GM18951 (cell line): ENCODE measurements around the gene COL4A2.

Experiments
- POLR2A ChIP-seq: IDR thresholded peaks from 4 replicates; pipeline ENCODE4 v1.6.1; 2011; ENCODE audit warnings: mild to moderate bottlenecking; ENCODE audit not compliant: insufficient read length, insufficient read depth; ENCODE audit errors: extremely low read depth
- in situ Hi-C: fragments of 300-500 bp; cut with MboI; formaldehyde crosslinking; loops from one replicate; pipeline ENCODE4 v1.12.0; 2022; ENCODE audit warnings: low sequenced_read_pairs, mixed read lengths, inconsistent platforms; ENCODE audit not compliant: unreplicated experiment

COL4A2 gene

DNA sequence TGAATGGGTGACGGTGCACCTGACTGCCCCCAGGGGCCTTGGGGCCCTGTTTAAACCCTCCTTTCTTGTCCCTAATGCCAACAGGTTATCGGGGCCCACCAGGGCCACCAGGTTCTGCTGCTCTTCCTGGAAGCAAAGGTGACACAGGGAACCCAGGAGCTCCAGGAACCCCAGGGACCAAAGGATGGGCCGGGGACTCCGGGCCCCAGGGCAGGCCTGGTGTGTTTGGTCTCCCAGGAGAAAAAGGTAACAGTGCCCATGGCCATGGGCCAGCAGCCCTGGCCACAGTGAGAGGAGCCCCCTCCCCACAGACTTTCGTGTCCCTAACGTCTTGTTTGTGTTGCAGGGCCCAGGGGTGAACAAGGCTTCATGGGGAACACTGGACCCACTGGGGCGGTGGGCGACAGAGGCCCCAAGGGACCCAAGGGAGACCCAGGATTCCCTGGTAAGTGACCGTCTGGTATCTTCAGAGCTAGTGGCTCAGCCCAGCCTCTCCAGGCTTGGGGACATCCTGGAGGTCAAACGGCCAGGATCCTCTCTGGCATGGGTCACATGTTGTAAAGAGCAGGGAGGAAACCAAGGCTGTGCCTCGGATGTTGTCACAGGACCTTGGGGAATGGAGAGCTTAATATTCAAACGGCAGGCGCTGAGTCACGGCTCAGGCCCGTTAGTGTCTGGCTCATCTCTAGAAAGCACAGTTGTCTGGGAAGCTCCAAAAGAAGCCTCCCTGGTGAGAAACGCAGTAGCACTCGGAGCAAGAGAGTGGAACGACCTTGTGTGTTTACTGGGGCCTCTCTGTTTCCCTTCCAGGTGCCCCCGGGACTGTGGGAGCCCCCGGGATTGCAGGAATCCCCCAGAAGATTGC, 196.2 kb downstream of the COL4A2 start:
- TF ChIP-seq POLR2A = no peak
- in situ Hi-C loops = no loop called here

DNA sequence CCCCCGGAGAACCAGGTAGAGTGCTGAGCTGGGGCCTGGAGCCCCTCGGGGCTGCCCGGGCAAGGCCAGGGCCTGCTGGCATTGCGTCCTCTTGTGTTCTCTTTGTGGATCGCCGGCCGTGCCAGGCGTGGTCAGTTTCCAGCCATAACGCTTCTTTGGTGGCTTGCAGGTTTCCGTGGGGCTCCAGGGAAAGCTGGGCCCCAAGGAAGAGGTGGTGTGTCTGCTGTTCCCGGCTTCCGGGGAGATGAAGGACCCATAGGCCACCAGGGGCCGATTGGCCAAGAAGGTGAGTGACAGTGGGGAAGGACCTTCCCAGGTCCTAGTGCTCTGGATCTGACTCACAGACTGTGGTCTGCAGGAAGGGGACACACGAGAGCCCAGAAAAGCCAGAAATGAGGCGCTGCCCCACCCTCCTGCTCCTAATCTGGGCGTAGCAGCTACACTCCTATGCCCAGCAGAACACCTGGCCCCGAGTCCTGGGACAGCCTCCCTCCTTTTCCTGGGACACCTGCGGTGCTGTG, 197.0 kb downstream of the COL4A2 start:
- TF ChIP-seq POLR2A = no peak
- in situ Hi-C loops = no loop called here

DNA sequence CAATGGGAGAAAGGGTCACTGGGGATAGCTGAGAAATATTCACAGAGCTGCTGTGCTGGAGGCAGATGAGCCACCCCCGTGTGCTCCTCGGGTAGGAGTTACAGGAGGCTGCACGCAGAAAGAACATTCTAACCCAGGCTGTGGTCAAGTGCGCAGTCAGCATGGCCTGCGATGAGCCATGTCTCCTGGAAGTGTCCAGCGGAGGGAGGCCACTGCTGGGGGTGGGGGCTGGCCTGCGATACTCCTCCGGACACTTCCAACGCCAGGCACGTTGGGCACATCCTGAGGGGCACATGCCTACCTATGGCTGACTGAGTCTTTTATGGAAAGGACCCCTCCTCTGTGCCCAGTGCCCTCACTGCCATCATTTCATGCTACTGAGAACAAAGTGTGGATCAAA, 198.5 kb downstream of the COL4A2 start:
- no peak for TF ChIP-seq POLR2A
- in situ Hi-C loops = no loop called here

- in situ Hi-C loops = no loop called here
- TF ChIP-seq POLR2A = no peak
Measured at GRCh38 chr13:110506396-110506795, 199.3 kb downstream of the COL4A2 start.

DNA sequence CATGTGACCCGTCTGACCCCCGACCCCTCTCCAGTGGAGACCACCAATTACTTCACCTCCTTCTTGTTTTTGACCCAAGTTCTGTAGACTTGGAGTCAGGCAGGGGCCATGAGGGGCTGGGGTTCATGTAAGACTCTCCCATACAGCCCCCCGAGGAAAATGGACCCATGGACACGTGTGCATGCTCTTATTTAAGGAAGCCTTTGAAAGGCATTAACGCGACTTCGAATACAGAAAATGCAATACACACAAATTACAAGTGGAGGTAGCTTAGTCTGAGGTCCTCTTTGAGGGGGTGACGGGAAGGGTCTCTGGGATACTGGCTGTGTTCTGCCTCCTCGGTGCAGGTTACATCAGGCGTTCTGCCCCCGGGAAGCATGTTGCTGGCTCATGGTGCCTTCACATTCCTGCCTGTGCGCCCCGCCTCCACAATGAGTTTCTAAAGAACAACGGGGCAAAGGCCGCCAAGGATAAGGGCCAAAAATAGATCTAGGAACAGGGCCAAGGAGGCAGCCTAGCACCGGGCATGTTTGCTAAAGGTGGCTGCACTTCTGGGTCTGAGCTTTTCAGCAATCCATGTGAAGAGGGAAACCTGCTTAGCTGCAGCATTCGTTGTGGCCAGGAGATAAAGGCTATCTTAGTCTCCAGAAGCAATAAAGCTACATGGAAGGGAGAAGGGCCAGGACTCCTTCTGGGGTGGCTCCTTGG, 199.9 kb downstream of the COL4A2 start:
- no peak for TF ChIP-seq POLR2A
- in situ Hi-C loops = no loop called here

DNA sequence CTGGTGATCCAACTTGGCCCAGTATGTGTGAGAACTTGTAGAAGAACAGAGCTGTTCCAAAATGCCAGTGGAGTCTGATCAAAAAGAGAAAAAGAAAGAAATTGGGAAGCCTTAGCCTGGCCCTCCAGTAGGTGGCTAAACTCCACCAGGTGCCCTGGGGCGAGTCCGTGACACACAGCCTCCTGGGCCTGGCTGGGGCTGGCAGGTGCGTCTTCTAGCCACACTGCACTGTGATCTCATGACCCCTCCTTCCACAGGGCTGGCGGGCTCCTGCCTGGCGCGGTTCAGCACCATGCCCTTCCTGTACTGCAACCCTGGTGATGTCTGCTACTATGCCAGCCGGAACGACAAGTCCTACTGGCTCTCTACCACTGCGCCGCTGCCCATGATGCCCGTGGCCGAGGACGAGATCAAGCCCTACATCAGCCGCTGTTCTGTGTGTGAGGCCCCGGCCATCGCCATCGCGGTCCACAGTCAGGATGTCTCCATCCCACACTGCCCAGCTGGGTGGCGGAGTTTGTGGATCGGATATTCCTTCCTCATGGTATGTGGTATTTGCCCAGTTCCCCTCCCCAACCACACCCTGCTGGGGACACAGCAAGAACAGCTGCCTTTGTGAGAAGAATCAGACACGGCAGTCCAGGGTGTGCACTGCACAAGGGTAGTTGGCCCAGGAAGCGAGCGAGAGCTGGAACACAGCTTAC, 200.7 kb downstream of the COL4A2 start:
- no peak for TF ChIP-seq POLR2A
- in situ Hi-C loops = no loop called here

DNA sequence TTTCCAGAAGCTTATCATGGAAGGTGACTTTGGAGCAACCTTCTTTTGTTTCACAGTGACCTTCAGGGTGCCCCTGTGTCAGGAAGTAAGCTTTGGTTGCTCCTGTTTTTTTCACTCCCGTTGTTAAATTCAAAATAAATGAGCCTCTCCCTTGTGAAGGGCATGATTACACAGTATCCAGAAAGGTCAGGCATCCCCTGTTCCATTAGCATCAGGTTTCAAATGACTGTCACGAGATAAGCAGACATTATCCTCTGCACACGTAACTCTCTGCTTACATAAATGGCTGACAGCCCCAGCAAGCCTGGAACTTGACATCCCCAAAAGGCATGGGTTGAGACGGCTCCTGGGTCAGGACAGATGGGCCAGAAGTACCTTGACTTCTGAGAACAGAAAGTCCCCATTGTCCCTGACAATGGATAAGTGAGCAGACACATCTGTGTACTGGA, 202.4 kb downstream of the COL4A2 start:
- in situ Hi-C loops = no loop called here

DNA sequence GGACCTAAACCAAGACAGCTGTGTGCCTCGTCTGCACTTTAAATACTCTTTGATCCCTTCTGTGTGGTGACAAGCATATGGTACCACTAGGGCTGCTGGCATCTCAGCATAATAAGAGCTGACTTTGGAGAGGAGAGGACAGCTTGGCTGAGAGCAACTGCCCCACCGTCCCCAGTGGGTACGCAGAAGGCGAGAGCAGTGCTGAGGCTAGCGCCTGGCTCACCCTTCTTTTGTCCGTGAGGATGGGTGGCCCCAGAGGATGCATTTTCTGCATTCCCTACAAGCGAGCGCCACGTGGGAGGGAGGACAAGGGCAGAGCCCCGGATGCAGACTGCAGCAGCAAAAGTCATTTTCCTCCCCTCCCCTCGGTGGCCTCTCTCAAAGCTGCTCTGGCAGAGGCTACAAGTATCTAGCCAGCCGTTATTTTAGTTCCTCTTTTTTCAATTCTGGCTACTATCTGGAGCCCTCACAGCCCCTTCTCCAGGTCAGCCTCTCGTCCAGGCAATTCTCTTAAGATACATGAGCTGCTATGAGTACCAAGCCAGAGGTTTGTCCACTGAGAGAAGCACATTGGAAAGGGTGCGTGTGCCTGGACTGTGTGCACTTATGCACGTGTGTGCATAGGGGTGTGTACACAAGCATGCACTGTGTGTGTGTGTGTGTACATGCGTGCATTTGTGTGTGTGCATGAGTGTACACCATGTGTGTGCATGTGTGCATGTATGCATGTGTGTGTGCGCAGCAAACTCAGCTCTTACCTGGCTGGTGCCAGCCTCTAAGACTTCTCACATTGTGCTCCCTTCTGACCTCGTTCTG, 203.1 kb downstream of the COL4A2 start:
- in situ Hi-C loops = no loop called here

More for the DNA sequence above, 202.4 kb downstream of the COL4A2 start:
- no peak for TF ChIP-seq POLR2A

GRCh38 chr13:110511509-110512181, 204.6 kb downstream of the COL4A2 start:
- in situ Hi-C loops = no loop called here
- no peak for TF ChIP-seq POLR2A

More for the DNA sequence above, 203.1 kb downstream of the COL4A2 start:
- TF ChIP-seq POLR2A = no peak

GRCh38 chr13:110512198-110512740, 205.2 kb downstream of the COL4A2 start:
- in situ Hi-C loops = no loop called here

GRCh38 chr13:110516500-110516899, 209.4 kb downstream of the COL4A2 start:
- in situ Hi-C loops = no loop called here
- no peak for TF ChIP-seq POLR2A

More at GRCh38 chr13:110512198-110512740, 205.2 kb downstream of the COL4A2 start:
- TF ChIP-seq POLR2A = no peak

DNA sequence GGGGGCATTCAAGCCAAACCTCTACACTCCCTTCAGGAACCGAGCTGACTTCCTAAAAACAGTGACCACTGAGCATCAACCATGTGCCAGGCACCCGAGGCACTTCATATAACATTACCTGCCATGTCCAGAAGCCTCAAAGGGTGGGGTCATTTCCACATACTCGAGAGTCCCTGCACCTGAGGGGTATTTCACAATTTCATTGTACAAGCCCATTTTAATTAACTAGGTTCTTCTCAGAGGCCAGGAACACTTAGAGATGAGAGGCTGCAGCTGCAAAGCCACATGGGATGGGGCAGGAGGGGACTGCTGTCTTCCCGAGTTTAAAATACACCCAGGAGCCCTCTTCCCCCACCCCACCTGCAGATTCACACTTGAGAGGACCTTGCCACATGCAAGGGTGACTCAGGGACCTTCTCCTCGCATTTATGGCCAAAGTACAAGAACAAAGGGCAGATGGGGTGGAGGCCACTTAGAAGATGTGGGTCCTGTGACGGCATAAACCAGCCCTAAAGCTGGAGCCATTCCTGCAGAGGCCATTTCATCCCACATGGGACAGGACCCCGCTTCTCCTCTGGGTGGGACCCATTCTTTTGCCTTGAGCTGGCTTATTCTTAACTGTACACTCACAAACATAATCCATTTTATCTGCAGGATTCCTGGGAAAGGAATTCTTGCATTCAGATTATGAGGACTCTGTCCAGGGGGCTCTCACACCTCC, 210.6 kb downstream of the COL4A2 start:
- no peak for TF ChIP-seq POLR2A
- in situ Hi-C loops = no loop called here
